Caco-2 (cell line): ENCODE data around the gene HMCES. TPM values are rescaled to one million over a fixed set of nuclear protein-coding genes. Genes with fewer than 3 reads are reported as not detected.

Experiments used
- BruUV-seq: library from RNA; stranded (reverse); fragments of 400-500 nt; replicated peaks from 2 replicates; lab custom pipeline; 2021; lab: Mats Ljungman, UMichigan
- CTCF ChIA-PET: fragments of 300-600 bp; sonication (Branson Sonifier 250); formaldehyde crosslinking; loops from one replicate; lab custom pipeline; 2022; ENCODE audit warnings: antibody characterized with exemption; lab: Charles Lee
- POLR2A ChIA-PET: fragments of 300-600 bp; sonication (Branson Sonifier 250); formaldehyde crosslinking; loops from one replicate; lab custom pipeline; 2022; ENCODE audit warnings: antibody characterized with exemption; lab: Charles Lee
- DNase-seq, 2 experiments: peaks; one replicate each; pipeline versions ENCODE4 v3.0.0 to v3.0.0-alpha.2; 2020 to 2022
- H3K27me3 ChIP-seq: replicated peaks from 2 replicates; pipeline ENCODE4 v1.6.0; 2011; ENCODE audit warnings: low read length; ENCODE audit not compliant: control insufficient read depth, insufficient read depth
- H3K36me3 ChIP-seq: 2 replicates; pipeline ENCODE4 v1.5.1; 2011; ENCODE audit warnings: low read length; ENCODE audit not compliant: control insufficient read depth, insufficient read depth
- H3K4me1 ChIP-seq: fragments of 250-450 bp; sonication (Bioruptor Pico); 2 replicates; pipeline ENCODE4 v1.5.1; 2020; ENCODE audit warnings: mild to moderate bottlenecking
- H3K4me3 ChIP-seq: 2 replicates; pipeline ENCODE4 v1.5.1; 2011; ENCODE audit warnings: low read depth, mild to moderate bottlenecking, control low read depth, low read length
- H3K9me3 ChIP-seq: fragments of 250-450 bp; sonication (Bioruptor Pico); 2 replicates; pipeline ENCODE4 v1.5.1; 2020; ENCODE audit warnings: mild to moderate bottlenecking, moderate library complexity
- H3K27ac Mint-ChIP-seq: one replicate; pipeline ENCODE4 v1.8.0; 2022; ENCODE audit warnings: mixed read lengths; ENCODE audit not compliant: unreplicated experiment
- H3K27me3 Mint-ChIP-seq: one replicate; pipeline ENCODE4 v1.8.0; 2022; ENCODE audit warnings: mixed read lengths; ENCODE audit not compliant: insufficient read depth, unreplicated experiment
- H3K36me3 Mint-ChIP-seq: one replicate; pipeline ENCODE4 v1.8.0; 2022; ENCODE audit warnings: mild to moderate bottlenecking, mixed read lengths; ENCODE audit not compliant: insufficient read depth, unreplicated experiment
- H3K4me1 Mint-ChIP-seq: one replicate; pipeline ENCODE4 v1.8.0; 2022; ENCODE audit warnings: low read depth, mixed read lengths; ENCODE audit not compliant: unreplicated experiment
- H3K4me3 Mint-ChIP-seq: one replicate; pipeline ENCODE4 v1.8.0; 2022; ENCODE audit warnings: mild to moderate bottlenecking, moderate library complexity, mixed read lengths; ENCODE audit not compliant: unreplicated experiment
- H3K9me3 Mint-ChIP-seq: one replicate; pipeline ENCODE4 v1.8.0; 2022; ENCODE audit warnings: mixed read lengths; ENCODE audit not compliant: unreplicated experiment
- CTCF ChIP-seq, 2 experiments: fragments of 200-600 bp in 1 of 2; IDR thresholded peaks; 1 replicate in 1 of 2; 2 replicates in 1 of 2; pipeline versions ENCODE4 v1.5.1 to v1.8.0; 2011 to 2022; ENCODE audit warnings: antibody characterized with exemption in 1 of 2, control low read depth in 1 of 2, inconsistent platforms in 1 of 2, low read depth in 1 of 2, low read length in 1 of 2, mild to moderate bottlenecking in 1 of 2, moderate library complexity in 1 of 2; ENCODE audit not compliant: insufficient read depth in 1 of 2, severe bottlenecking in 1 of 2, unreplicated experiment in 1 of 2
- intact Hi-C: fragments of 100-400 bp; cut with micrococcal nuclease; formaldehyde crosslinking; loops from one replicate; pipeline ENCODE4 v1.10.0; 2022; ENCODE audit not compliant: unreplicated experiment
- total RNA-seq: library from RNA; stranded (reverse); gene quantifications from 2 replicates; pipeline ENCODE4 v1.2.3, GENCODE V29; 2022

Gene HMCES
- total RNA-seq, 1 experiment from 2014 or later, result 47.7 TPM

DNA sequence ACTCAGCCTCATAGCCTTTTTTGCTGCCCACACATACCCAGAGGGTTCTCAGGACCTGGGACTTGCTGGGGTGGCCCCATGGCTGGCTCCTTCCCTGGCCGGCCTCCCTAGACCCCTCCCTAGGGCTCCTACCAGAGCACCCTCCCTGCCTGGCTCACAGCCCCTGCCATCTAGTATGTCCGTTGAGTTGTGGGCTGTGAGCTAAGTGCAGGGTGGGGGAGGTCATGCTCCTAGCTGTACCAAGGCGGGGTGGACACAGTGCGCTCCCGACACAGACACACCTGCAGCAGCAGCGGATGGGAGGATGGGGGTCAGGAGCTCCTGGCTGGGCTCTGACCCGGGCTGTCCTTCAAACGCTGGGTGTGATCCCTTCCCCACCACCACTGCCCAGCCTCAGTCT lies 41.6 kb downstream of the HMCES start:
- H3K9me3 ChIP-seq, result no peaks in the 10 kb centered on the region
- peaks cover 12% of the 10 kb centered on the region for H3K36me3 Mint-ChIP-seq
- no TSS peak for BruUV-seq
- H3K36me3 ChIP-seq, result no peaks in the 10 kb centered on the region
- no peaks in the 10 kb centered on the region for H3K4me1 Mint-ChIP-seq
- H3K27me3 Mint-ChIP-seq, result no peaks in the 10 kb centered on the region
- H3K4me3 ChIP-seq, result no peak overlapping the region
- no peaks in the 10 kb centered on the region for H3K4me1 ChIP-seq
- H3K4me3 Mint-ChIP-seq, result no peak overlapping the region
- no peak overlapping the region for H3K27ac Mint-ChIP-seq
- POLR2A ChIA-PET, result no interaction called here
- intact Hi-C loops, result no loop called here
- H3K27me3 ChIP-seq, result no peaks in the 10 kb centered on the region
- DNase-seq, result no peak
- no peak for TF ChIP-seq CTCF (IDR thresholded peaks at IDR 0.05; ENCODE audit: insufficient read depth in 1 of 2, low read depth in 1 of 2, low read length in 1 of 2, severe bottlenecking in 1 of 2, unreplicated experiment in 1 of 2)
- H3K9me3 Mint-ChIP-seq, result no peaks in the 10 kb centered on the region
- CTCF ChIA-PET, result no interaction called here

DNA sequence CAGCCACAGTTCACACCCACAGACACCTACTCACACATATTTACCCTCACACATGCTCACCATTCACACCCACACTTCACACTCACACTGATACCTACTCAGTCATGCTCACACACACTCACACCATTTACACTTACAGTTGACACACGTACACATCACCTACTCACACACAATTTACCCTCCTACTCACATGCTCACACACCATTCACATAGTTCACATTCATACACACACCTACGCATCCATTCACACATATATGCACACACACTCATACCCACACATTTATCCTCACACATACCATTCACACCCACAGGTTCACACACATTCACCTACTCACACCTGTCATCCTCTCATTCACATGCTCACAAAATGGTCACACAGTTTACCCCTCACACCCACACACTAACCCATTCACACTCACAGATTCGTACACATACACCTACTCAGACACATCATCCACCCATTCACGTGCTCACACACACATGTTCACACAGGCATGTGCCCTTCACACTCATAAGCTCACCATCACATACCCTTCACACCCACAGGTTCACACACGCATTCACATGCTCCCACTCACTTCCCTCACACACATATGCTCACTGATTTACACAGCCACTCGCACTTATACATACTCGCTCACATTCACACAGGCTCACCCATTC lies 42.3 kb downstream of the HMCES start:
- Mint-ChIP-seq H3K4me1 (no peaks in the 10 kb centered on the region), H3K27me3 (no peaks in the 10 kb centered on the region), H3K36me3 (peaks cover 5% of the 10 kb centered on the region), H3K27ac (no peak overlapping the region), H3K4me3 (no peak overlapping the region), H3K9me3 (no peaks in the 10 kb centered on the region)
- POLR2A ChIA-PET, result no interaction called here
- DNase-seq, result no peak
- intact Hi-C loops, result no loop called here
- CTCF ChIA-PET, result no interaction called here
- no peaks in the 10 kb centered on the region for H3K36me3 ChIP-seq
- H3K27me3 ChIP-seq, result no peaks in the 10 kb centered on the region
- H3K9me3 ChIP-seq, result no peaks in the 10 kb centered on the region
- no TSS peak for BruUV-seq
- no peaks in the 10 kb centered on the region for H3K4me1 ChIP-seq
- no peak for TF ChIP-seq CTCF (IDR thresholded peaks at IDR 0.05; ENCODE audit: insufficient read depth in 1 of 2, low read depth in 1 of 2, low read length in 1 of 2, severe bottlenecking in 1 of 2, unreplicated experiment in 1 of 2)
- no peak overlapping the region for H3K4me3 ChIP-seq

GRCh38 chr3:129321887-129322286 lies 43.2 kb downstream of the HMCES start:
- DNase-seq, result no peak
- intact Hi-C loops, result no loop called here
- no TSS peak for BruUV-seq
- Mint-ChIP-seq H3K36me3 (no peaks in the 10 kb centered on the region), H3K4me1 (no peaks in the 10 kb centered on the region), H3K27me3 (no peaks in the 10 kb centered on the region), H3K27ac (no peak overlapping the region), H3K9me3 (no peaks in the 10 kb centered on the region), H3K4me3 (no peak overlapping the region)
- ChIA-PET POLR2A (no interaction called here), CTCF (no interaction called here)
- H3K4me3 ChIP-seq, result no peak overlapping the region
- no peaks in the 10 kb centered on the region for H3K27me3 ChIP-seq
- H3K9me3 ChIP-seq, result no peaks in the 10 kb centered on the region
- H3K4me1 ChIP-seq, result no peaks in the 10 kb centered on the region
- H3K36me3 ChIP-seq, result no peaks in the 10 kb centered on the region
- TF ChIP-seq CTCF (IDR thresholded peaks at IDR 0.05; ENCODE audit: insufficient read depth in 1 of 2, low read depth in 1 of 2, low read length in 1 of 2, severe bottlenecking in 1 of 2, unreplicated experiment in 1 of 2), result no peak
